Measurements from ENCODE around the gene NF1.
A peak's percentile ranks its signal among the peaks of the same experiment; 100 is the strongest.
"Not testable (repeated sequence)": the region's sequence is repeated elsewhere in the genome, so short reads cannot be mapped to it uniquely, and the experiment has no call there.

NF1 gene

DNA sequence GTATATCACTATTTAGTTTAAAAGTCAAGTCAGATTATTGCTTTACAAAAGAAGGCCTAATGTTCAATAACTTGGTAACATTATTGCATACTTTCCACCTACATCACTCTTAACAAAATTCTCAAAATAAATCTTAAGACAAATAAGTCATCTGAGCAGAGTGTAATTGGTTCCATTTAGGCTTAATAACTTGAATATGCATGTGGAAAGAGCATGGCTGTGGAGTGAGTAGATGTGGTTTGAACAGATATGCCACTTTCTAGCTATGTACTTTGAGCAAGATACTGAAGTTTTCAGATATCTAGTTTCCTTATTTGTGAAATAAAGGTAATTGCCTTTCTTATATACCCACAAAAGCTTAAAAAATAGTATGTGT is 233.4 kb downstream of the NF1 start:
- DNase-seq (ENCODE audit: low spot score): no peak

DNA sequence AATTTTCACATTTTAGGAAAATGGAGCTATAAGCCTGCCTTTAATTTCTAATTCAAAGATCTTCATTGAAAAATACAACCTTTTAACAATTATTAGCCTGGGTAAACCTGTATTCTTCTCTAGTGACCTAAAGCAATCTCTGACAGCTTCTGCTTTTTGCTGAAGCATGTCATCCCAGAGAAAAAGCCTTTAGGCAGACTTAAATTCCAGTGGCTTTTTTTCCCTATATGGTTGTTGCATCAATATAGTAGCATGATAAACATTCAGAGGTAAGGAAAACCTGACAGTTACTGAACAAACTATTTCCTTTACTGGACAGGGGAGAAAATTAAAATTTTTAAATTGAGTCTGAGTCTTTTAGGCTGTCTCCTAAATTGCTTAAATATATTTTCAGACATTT is 234.4 kb downstream of the NF1 start:
- DNase-seq (ENCODE audit: low spot score): no peak

DNA sequence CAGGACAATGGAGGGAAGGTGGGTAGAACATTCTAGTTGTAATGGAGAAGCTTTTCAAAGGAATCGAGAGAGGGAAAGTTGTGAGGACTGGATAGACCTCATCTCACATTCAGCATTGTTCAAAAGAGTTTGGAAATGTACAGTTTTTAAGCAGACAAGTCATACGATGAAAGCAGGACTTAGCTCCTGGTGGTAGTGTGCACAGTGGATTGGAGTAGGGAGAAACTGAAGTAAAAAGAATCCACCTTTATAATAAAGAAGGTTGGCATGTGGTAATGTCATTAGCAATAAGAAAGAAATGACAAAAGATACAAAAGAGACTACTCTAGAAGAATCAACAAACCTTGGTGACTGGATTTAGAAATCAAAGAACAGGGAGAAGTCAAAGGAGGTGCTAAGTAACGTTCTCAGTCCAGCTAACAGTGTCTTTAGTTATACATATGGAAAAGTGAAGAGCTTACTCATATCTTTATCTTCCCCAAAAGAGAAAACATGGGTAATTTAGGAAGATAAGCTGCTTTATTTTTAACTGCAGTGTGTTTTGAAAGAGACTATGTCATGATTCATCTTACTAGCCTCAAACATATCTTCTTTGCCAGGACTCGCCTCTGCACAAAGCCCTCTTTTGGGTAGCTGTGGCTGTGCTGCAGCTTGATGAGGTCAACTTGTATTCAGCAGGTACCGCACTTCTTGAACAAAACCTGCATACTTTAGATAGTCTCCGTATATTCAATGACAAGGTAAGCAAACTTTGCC is 245.3 kb downstream of the NF1 start:
- peak; percentile 50 for DNase-seq (ENCODE audit: low spot score)

DNA sequence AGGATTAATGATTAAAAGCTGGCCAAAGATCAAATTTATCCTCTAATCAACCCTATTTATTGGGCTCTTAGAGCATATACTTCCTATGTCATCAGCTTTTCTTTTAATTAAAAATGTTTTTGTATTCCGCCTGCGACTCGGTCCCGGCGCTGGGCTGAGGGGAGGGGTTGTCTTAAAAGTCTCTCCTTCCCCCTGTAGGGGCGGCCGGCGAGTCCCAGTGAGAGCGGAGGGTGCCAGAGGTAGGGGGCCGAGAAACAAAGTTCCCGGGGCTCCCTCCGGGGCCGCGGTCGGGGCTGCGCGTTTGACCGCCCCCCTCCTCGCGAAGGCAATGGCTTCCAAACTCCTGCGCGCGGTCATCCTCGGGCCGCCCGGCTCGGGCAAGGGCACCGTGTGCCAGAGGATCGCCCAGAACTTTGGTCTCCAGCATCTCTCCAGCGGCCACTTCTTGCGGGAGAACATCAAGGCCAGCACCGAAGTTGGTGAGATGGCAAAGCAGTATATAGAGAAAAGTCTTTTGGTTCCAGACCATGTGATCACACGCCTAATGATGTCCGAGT is 250.5 kb downstream of the NF1 start:
- DNase-seq (ENCODE audit: low spot score): not testable (repeated sequence)

DNA sequence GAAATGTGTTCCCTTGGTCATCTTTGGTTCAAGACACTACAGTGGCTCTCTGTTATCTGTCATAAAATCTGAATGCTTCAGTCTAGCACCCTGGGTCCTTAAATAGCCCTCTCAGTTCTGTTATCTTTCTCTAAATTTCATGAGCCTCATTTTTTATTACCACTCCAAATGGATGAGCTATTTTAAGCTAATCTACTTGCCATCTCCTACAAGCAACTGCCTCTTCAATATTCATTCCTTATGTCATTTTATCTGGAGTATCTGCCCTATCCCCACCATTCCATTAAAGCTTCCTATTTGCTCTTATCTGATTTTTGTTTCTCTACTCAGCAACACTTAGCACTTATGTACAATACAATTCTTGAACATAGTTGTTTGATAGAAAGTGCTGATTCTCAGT is 254.7 kb downstream of the NF1 start:
- no peak for DNase-seq (ENCODE audit: low spot score)

DNA sequence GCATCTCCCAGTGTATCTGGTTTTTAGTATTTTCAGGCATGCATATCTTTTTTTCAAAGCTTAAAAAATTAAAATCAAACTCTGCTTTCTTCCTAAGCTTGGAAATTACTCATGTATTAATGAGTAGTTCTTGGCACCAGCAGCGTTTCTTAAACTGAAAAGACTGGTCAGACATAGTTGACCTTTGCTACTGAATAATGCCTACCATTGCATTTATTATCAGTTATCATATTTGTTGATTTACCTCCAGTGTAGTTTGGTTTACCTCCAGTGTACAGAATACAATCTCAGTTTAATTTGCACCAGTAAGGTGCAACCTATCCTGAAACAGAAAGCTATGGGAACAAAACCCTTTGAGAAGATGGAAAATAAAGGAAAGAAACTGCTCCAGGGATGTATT is 261.2 kb downstream of the NF1 start:
- DNase-seq (ENCODE audit: low spot score): no peak

DNA sequence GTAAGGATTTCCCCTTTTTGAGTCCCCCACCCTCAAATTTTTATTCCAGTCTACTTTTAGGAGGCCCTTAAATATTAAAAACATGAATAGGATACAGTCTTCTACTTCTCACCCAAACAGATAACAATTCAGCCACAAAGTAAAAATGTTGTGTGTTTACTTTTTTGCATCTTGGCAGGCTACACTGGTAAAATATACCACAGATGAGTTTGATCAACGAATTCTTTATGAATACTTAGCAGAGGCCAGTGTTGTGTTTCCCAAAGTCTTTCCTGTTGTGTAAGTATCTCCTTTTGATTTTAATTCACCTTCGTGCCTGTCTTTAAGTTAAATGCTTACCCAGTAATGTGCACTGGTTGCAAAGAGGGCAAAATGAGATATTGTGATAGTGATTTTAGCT is 262.3 kb downstream of the NF1 start:
- DNase-seq (ENCODE audit: low spot score): no peak

DNA sequence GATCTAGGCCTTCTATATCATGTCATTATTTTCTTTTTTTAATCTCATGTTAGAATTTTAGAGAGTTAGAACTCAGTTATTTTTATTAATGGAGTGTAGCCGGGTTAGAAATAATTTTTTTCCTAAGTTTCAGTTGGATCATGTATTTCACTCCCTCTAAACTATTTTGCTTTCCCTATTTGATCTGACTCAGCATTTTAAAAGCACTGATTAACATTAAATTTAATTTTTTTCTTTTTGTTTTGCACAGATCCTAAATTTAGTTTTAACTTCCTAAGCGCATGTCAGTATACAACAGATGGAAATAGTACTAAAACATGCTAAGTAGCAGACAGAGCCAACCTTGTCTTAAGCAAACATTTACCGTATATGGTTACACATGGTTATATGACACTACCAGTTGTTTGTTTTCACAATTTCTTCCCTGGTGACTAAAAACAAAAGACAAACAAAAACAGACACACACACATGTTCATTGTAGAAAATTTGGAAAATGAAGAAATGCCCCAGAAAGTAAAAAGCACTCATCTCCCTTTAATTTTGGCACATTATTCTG is 263.1 kb downstream of the NF1 start:
- DNase-seq (ENCODE audit: low spot score): no peak

GRCh38 chr17:31364012-31364411 is 269.2 kb downstream of the NF1 start:
- no peak for DNase-seq (ENCODE audit: low spot score)

- no peak for DNase-seq (ENCODE audit: low spot score)
Observed at GRCh38 chr17:31366088-31366487, 271.3 kb downstream of the NF1 start.

- no peak for DNase-seq (ENCODE audit: low spot score)
Observed at GRCh38 chr17:31369266-31369665, 274.5 kb downstream of the NF1 start.

DNA sequence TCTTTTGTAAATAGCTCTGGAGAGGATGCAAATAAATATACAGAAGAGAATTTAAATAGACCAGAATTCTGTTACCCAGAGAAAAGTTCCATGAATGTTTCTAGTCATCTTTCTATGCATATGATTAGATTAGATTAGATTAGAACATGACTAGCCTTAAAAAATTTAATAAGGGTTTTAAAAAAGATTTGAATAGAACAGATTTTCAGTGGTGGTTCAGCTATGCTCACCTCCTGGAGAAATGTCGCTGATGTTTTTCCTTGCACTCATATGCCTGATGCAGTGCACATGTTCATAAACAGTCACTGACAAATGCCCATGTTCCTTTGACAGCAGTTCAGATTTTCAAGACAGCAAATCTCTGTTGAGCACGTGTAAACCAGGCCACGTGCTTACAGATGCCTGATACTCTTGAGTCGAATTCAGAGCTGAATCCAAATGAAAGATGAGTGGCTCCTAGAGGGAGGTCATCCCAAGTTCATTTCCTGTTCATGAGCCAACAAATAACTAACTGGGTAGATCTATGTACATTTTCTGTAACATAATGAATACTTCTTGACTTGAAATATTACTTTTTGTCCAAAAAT is 276.8 kb downstream of the NF1 start:
- no peak for DNase-seq (ENCODE audit: low spot score)

DNA sequence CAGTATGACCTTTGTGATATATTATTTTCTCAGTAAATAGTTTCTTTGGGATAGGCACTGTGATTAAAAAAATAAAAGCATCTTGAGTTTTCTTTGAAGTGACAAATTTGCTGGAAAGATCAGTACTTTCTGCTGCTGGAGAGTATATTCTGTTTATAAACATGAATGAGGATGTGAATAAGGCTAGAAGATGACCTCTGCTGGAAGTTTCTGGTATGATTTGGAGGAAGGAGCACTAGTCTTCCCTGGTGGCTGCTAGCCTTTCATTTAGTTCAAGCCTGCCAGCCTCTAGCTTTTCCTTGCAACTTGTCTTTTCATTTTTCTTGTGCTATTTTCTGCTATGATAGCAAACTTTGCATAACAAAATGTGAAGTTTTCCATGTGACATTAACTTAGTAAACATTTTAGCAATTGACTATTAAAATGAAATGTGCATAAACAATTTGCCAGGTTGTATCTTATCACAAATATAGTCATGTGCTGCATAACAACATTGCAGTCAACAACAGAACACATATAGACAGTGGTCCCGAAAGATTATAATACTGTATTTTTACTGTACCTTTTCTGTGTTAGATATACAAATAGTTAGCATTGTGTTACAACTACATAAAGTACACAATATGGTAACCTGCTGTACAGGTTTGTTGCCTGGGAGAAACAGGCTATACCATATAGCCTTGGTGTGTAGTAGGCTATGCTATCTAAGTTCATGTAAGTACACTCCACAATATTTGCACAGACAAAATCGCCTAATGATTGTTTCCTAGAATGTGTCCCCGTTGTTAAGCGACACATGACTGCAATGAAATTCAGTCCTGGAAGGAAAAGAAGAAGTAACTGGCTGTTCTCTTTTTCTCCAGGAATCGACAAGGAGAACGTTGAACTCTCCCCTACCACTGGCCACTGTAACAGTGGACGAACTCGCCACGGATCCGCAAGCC is 278.6 kb downstream of the NF1 start:
- DNase-seq (ENCODE audit: low spot score): peak; percentile 86

DNA sequence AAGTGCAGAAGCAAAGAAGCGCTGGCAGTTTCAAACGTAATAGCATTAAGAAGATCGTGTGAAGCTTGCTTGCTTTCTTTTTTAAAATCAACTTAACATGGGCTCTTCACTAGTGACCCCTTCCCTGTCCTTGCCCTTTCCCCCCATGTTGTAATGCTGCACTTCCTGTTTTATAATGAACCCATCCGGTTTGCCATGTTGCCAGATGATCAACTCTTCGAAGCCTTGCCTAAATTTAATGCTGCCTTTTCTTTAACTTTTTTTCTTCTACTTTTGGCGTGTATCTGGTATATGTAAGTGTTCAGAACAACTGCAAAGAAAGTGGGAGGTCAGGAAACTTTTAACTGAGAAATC is 279.3 kb downstream of the NF1 start:
- DNase-seq (ENCODE audit: low spot score): no peak

DNA sequence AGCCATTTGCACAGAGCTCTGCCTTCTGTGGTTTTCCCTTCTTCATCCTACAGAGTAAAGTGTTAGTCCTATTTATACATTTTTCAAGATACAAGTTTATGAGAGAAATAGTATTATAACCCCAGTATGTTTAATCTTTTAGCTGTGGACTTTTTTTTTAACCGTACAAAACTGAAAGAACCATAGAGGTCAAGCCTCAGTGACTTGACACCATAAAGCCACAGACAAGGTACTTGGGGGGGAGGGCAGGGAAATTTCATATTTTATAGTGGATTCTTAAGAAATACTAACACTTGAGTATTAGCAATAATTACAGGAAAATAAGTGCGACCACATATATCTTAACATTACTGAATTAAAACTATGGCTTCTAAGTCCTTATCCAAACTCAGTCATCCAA is 279.7 kb downstream of the NF1 start:
- no peak for DNase-seq (ENCODE audit: low spot score)

DNA sequence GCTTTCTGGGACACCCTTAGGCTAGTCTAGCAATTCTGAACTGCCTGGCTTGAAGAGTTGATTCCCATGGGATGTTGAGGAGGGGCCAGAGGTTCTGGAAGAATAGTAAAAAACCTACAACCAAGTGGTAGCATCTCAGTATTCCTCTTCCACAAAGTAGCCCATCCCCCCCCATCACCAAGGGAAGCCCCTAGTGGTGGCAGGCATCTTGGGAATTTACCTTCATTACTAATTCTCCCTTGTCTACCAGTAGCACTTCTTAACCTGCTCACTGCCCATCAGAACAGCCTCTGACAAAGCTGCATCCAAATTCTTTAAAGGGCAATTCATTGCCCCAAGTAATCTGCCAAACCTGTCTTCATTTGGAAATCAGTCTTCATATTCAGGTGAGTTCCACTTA is 283.9 kb downstream of the NF1 start:
- no peak for DNase-seq (ENCODE audit: low spot score)

DNA sequence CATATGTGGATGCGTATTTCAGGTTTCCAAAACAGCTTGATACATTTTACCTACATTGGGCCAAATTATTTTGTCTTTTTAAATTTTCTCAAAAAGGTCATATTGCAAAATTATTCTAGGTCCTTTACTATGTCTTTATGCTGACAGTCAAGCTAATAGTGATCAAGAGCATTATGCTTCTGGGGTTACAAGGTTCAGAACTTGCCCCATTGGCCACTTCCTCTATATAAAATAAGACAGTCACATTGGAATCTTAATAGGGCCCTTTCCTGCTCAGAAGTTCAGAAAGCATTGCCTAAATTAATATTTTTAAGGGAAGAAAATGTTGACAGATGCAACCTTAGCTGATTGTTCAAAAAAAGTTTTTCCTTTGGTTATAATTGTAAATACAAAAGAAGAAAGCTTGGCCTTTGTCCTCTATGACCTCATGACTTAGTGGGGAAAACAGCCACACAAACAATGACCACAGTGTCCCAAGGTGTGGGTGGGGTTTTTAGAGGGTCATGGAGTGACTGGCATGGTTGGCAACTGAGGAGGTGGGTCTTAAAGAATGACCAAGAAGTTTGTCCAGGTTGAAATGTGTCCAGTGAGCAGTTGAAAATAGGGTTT is 284.9 kb downstream of the NF1 start:
- no peak for DNase-seq (ENCODE audit: low spot score)

- DNase-seq (ENCODE audit: low spot score): no peak
Observed at GRCh38 chr17:31381165-31381668, 286.4 kb downstream of the NF1 start.

DNA sequence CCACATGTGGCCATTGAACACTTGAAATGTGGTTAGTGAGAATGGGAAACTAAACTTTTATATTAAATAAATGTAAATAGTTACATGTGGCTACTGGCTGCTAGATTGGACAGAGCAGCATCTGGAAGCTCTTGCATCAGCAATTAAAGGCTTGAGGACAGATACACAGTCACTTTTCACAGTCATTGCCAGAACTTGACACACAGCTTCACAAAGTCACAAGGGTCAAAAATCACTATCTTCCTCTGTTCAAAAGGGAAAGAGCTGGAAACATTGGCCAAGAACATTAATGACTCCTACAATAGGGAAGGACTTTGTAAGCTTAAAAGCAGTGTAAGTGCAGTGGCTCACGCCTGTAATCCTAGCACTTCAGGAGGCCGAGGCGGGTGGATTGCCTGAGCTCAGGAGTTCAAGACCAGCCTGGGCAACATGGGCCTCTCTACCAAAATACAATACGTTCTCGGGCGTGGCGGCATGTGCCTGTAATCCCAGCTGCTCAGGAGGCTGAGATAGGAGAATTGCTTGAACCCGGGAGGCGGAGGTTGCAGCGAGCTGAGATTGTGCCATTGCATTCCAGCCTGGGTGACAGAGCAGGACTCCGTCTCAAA is 288.0 kb downstream of the NF1 start:
- not testable (repeated sequence) for DNase-seq (ENCODE audit: low spot score)

- not testable (repeated sequence) for DNase-seq (ENCODE audit: low spot score)
Observed at GRCh38 chr17:31383488-31383887, 288.7 kb downstream of the NF1 start.
